KMS-11 (cell line): ENCODE results near the gene CCNC.

Experiments used
- H2AFZ ChIP-seq: fragments of 200-600 bp; sonication (generic); 2 replicates; pipeline ENCODE4 v1.6.1; 2016; ENCODE audit warnings: antibody characterized with exemption, mixed run types, low read depth
- H3K27ac ChIP-seq: fragments of 200-600 bp; sonication (generic); 2 replicates; pipeline ENCODE4 v1.6.1; 2016; ENCODE audit warnings: mild to moderate bottlenecking, mixed run types
- H3K27me3 ChIP-seq: fragments of 200-600 bp; sonication (generic); 2 replicates; pipeline ENCODE4 v1.6.1; 2017; ENCODE audit warnings: mild to moderate bottlenecking, low read depth, mixed run types, moderate library complexity; ENCODE audit not compliant: insufficient read depth
- H3K36me3 ChIP-seq: fragments of 200-600 bp; sonication (generic); 2 replicates; pipeline ENCODE4 v1.6.1; 2017; ENCODE audit warnings: mild to moderate bottlenecking, mixed run types; ENCODE audit not compliant: insufficient read depth
- H3K4me1 ChIP-seq: fragments of 200-600 bp; sonication (generic); 2 replicates; pipeline ENCODE4 v1.6.1; 2016; ENCODE audit warnings: mild to moderate bottlenecking, low read depth, mixed run types; ENCODE audit not compliant: poor library complexity, severe bottlenecking
- H3K4me2 ChIP-seq: fragments of 200-600 bp; sonication (generic); 2 replicates; pipeline ENCODE4 v1.7.0; 2016; ENCODE audit warnings: mild to moderate bottlenecking, mixed run types
- H3K4me3 ChIP-seq: fragments of 200-600 bp; sonication (generic); IDR thresholded peaks from 2 replicates; pipeline ENCODE4 v1.6.1; 2017; ENCODE audit warnings: low read depth, low read length, mixed read lengths; ENCODE audit not compliant: insufficient read depth
- H3K79me2 ChIP-seq: fragments of 200-600 bp; sonication (generic); 2 replicates; pipeline ENCODE4 v1.6.1; 2016; ENCODE audit warnings: low read depth, mixed run types; ENCODE audit not compliant: insufficient read depth
- H3K9ac ChIP-seq: fragments of 200-600 bp; sonication (generic); 2 replicates; pipeline ENCODE4 v1.6.1; 2016; ENCODE audit warnings: mild to moderate bottlenecking, mixed run types
- H4K20me1 ChIP-seq: fragments of 200-600 bp; sonication (generic); 2 replicates; pipeline ENCODE4 v1.6.1; 2016; ENCODE audit warnings: mild to moderate bottlenecking, mixed run types; ENCODE audit not compliant: insufficient read depth
- TF ChIP-seq, protein P1 (sequence below): fragments of 200-600 bp; sonication (generic); conservative IDR thresholded peaks from 2 replicates; pipeline ENCODE4 v1.6.1; 2017; ENCODE audit warnings: low read depth, mild to moderate bottlenecking, antibody characterized with exemption, low read length, moderate library complexity, mixed read lengths

Gene CCNC

DNA sequence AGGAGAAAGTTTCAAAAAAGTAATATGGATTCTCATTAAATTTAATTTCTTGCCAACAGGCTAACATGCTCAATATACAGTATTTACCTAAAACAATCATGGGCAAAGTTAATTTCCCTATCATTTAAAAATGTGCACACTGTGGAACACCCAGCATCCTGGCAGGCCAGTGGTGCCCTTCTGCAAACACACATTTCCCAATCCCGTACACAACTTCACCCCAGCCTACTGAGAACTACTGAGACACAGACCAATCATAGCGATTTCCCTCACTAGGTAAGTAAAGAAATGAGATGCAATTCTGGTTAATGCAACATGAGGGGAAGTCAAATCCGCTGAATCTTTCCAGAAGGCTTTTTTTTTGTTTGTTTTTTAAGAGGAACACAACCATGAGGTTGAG lies 60.8 kb downstream of the CCNC start:
- H3K4me3 ChIP-seq, result no peak overlapping the region
- TF ChIP-seq, protein P1, sequence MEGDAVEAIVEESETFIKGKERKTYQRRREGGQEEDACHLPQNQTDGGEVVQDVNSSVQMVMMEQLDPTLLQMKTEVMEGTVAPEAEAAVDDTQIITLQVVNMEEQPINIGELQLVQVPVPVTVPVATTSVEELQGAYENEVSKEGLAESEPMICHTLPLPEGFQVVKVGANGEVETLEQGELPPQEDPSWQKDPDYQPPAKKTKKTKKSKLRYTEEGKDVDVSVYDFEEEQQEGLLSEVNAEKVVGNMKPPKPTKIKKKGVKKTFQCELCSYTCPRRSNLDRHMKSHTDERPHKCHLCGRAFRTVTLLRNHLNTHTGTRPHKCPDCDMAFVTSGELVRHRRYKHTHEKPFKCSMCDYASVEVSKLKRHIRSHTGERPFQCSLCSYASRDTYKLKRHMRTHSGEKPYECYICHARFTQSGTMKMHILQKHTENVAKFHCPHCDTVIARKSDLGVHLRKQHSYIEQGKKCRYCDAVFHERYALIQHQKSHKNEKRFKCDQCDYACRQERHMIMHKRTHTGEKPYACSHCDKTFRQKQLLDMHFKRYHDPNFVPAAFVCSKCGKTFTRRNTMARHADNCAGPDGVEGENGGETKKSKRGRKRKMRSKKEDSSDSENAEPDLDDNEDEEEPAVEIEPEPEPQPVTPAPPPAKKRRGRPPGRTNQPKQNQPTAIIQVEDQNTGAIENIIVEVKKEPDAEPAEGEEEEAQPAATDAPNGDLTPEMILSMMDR, result no peak
- no peak overlapping the region for H3K4me2 ChIP-seq
- H3K9ac ChIP-seq, result no peak overlapping the region
- no peaks in the 10 kb centered on the region for H4K20me1 ChIP-seq
- no peaks in the 10 kb centered on the region for H3K27me3 ChIP-seq
- no peak overlapping the region for H3K27ac ChIP-seq
- H3K36me3 ChIP-seq, result no peaks in the 10 kb centered on the region
- no peaks in the 10 kb centered on the region for H3K4me1 ChIP-seq
- H2AFZ ChIP-seq, result no peak overlapping the region
- H3K79me2 ChIP-seq, result no peaks in the 10 kb centered on the region; the same call in 1 of the 2 replicates

DNA sequence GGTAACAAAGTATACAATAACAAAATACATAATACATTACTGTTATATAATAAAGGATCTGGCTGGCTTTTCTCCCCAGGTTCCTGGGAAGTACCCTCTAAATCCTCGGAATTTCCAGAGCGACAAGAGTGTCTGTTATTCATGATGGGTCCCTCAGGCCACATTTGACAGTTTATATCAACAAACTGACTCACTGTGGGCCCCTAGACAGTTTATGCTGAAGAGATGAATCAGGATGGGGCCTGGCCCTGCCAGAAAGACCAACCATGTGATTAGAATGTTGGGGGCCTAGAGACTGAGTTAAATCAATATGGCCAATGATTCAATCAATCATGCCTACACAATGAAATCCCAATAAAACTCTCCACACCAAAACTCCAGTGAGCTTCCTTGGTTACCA lies 66.7 kb downstream of the CCNC start:
- no peak overlapping the region for H2AFZ ChIP-seq
- no peaks in the 10 kb centered on the region for H3K4me1 ChIP-seq
- no peak overlapping the region for H3K4me3 ChIP-seq
- H3K9ac ChIP-seq, result no peak overlapping the region
- no peaks in the 10 kb centered on the region for H4K20me1 ChIP-seq
- no peak overlapping the region for H3K4me2 ChIP-seq
- H3K27ac ChIP-seq, result no peak overlapping the region
- no peaks in the 10 kb centered on the region for H3K36me3 ChIP-seq
- TF ChIP-seq, protein P1, result no peak
- no peaks in the 10 kb centered on the region for H3K79me2 ChIP-seq
- H3K27me3 ChIP-seq, result no peaks in the 10 kb centered on the region

DNA sequence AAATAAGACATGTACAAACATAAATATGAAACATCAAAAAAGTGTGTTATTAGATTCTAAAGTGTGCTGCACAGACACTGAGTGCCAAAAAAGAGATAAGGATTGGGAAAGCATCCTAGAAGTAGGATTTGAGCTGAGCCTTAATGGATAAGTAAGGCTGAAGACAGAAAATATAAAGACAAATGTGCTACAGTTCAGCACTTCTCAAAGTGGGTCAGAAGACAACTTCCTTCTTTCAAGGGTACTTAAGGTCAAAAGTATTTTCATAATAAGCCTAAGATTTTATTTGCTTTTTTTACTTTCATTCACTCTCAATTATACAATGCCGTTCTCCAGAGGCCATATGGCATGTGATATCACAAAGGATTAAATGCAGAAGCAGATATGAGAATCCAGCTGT lies 70.0 kb downstream of the CCNC start:
- TF ChIP-seq, protein P1, result no peak
- no peaks in the 10 kb centered on the region for H3K36me3 ChIP-seq
- no peak overlapping the region for H3K9ac ChIP-seq
- H4K20me1 ChIP-seq, result no peaks in the 10 kb centered on the region
- H3K27ac ChIP-seq, result no peak overlapping the region
- no peaks in the 10 kb centered on the region for H3K79me2 ChIP-seq
- H3K4me3 ChIP-seq, result no peak overlapping the region
- no peaks in the 10 kb centered on the region for H3K4me1 ChIP-seq
- no peak overlapping the region for H3K4me2 ChIP-seq
- no peaks in the 10 kb centered on the region for H3K27me3 ChIP-seq
- H2AFZ ChIP-seq, result no peak overlapping the region

DNA sequence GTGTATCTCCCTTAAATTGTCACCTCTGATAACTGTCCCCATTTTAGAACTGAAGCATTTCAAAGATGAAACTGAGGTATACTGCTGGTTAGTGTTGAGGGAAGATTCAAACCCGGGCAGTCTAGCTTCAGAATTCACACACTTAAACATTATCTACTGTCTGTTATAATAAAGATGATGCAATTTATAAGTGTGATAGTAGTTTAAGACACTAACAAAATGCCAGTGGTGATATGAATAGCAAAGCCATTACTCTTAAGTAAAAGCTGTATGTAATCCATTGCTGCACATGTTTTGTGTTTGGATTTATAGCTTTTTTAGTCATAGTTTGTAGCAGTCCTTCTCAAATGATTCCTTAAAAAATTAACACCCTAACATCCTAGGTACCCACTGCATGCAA lies 73.0 kb downstream of the CCNC start:
- no peak overlapping the region for H3K27ac ChIP-seq
- H3K27me3 ChIP-seq, result no peaks in the 10 kb centered on the region
- no peak overlapping the region for H3K4me2 ChIP-seq
- H2AFZ ChIP-seq, result no peak overlapping the region
- H3K4me1 ChIP-seq, result no peaks in the 10 kb centered on the region
- no peak overlapping the region for H3K9ac ChIP-seq
- H3K4me3 ChIP-seq, result no peak overlapping the region
- no peaks in the 10 kb centered on the region for H4K20me1 ChIP-seq
- no peaks in the 10 kb centered on the region for H3K36me3 ChIP-seq
- TF ChIP-seq, protein P1, result no peak
- no peaks in the 10 kb centered on the region for H3K79me2 ChIP-seq
